HG03457 (cell line): ENCODE data around the gene PITRM1.

ENCODE experiments used
- ATAC-seq: cut with Tn5 transposase; IDR thresholded peaks from one replicate; pipeline ENCODE4 v1.9.1; 2021; ENCODE audit warnings: moderate number of reproducible peaks; ENCODE audit not compliant: unreplicated experiment

Gene PITRM1

DNA sequence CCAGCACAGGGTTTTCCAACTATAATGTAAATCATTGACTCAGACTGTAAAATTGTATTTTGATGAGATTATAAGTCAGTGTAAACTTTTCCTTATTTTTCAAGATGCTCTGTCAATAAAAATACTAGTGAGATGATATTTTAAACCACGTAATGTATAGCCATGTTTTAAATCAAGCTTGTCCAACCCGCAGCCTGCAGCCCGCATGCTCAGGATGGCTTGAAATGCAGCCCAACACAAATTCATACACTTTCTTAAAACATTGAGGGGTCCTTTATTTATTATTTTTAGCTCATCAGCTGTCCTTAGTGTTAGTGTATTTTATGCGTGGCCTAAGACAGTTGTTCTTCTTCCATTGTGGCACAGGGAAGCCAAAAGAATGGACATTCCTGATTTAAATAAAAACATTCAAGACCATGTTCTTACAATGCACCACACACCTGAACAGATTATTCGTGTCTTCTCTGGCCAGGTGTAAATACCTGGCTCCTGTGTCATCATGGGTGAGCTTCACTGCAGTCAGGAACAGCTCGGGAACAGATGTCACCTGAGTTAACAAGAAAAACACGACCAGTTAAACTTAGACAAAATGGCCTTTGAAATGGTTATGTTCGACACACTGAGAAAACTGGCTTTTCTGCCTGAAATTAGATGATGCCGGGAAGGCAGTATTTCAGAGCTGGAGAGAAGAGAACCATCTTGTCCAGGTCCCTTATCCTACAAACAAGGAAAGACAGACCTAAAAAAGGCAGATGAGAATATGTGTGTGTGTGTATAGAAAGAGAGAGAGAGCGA lies 5.9 kb downstream of the PITRM1 start:
- ATAC-seq: no peak

DNA sequence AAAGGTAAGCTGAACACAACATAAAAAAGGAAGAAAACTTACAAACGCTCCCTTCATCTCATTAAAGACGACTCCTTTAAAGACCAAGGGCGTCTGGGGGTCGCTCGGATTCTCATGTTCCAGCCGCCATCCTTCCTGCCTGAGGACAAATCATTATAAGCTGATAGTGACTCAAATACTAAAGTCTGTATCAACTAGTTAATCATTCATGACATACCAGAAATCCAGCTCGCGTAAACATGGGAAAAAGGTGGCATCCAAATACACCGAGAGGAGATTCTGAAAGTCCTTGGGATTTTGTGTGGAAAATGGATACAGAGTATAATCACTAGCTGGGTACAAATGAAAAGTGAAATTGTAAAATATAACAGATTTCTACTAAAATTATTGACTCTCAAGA lies 7.4 kb downstream of the PITRM1 start:
- no peak for ATAC-seq

DNA sequence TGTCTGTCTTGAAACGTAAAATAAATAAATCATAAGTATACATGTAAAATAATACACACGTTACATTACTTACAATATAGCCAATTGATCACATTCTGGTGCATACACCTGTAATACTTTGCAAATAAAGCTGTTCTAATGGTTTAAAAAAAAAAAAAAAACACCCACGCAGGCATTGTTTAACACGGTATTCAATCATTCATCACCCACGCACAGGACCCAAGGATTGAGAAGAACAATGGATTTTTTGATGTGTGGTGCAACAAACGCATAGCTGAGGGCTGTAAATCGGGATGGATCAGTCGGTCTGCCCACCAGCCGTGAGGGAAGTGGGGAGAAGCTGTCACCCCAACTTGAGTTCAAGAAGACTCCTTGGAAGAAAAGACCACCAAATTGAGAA lies 8.7 kb downstream of the PITRM1 start:
- no peak for ATAC-seq

DNA sequence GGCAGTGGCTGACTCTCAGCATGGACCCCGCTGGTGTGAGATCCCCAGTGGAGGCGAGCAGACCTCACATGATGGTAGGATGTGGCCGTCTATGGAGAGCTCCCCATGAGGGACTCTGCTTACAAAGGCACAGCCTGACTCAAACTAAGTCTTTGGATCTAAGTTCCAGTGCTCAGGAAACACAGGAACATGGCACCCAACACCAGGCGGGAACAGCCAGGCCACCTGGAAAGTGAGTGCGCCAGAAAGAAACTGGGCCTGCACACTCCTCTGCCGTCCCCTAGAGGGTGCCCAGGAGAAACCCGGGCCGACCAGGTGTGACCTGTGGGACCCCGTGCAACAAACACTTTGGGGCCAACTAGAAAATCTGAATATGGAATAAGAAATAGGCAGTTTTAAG lies 10.0 kb downstream of the PITRM1 start:
- no peak for ATAC-seq

DNA sequence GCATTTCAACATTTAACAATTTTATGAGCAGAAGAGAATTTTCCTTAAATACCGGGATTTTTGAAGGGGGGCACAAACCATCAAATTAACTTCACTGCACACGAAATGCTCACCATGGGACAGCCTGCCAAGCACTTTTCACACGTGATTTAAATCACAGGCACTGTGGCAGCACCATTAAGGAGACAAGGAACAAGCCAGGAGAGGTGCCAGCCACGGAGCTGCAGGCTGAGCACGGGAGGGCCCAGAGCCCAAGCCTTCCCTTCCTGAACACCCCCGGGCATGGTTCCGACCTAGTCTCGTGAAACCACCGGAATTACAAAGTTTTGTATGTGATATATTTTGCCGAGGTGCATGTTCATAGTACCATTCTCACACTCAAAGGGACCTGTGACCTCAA lies 13.4 kb downstream of the PITRM1 start:
- no peak for ATAC-seq

DNA sequence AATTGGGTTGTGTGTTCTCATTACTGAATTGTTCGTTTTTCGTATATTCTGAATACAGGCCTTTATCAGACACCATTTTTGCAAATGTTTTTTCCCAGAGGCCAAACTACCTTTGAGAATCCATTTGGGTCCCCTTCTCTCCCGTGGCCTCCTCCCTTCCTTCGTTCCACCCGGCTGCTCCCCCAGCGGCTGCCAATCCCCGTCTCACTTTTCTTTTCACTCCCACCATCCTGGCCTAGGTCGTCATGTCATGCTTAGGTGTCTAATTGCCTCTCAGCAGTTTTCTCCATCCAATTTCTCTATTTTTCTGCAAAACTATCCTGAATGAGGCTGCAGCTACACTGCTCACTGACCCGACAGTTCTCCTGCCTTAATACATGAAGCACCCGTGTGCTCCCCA lies 17.9 kb downstream of the PITRM1 start:
- ATAC-seq: no peak

DNA sequence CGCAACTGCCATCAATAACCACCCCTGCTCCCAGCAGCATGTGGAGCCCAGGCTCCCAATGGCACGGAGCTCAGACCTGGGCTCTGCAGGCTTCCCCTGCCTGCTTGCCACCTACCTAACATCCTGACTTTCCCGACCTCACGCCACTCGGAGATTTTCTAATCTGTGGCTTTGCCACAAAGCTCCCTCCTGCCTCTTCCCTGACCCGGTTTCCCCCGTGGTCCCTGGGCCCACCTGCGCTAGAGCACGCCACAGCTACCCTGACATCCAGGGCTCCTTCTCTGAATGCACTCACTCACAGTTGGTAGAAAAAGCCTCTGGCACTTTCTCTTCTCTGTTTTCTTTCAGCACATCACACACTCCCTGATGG lies 20.0 kb downstream of the PITRM1 start:
- ATAC-seq: no peak

DNA sequence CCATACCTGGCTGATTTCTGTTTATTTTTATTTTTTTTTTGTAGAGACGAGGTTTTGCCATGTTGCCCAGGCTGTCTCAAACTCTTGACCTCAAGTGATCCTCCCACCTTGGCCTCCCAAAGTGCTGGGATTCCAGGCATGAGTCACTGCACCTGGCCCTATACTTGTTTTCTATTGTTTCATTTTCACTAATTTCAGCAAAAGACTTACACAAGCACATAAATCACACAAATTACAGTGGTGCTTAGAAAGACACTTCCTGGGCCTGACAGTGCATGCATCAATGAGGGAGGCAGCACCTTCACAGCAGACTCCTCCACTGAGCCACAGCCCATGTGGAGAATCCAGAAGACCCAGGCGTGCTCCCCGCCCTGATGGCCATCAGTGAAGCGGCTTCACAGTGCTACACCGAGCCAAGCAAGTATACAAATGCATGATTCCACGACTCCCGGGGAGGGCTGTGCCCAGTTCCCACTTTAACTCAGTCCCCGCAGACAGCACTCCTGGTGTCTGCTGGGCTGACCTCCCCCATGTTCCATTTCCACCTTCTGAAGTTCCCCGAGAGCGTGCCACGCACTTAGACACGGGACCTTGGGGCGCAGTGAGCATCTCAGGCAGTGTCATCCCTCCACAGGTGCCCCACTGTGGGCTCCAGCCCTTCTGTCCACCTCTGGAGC lies 20.6 kb downstream of the PITRM1 start:
- ATAC-seq: no peak

DNA sequence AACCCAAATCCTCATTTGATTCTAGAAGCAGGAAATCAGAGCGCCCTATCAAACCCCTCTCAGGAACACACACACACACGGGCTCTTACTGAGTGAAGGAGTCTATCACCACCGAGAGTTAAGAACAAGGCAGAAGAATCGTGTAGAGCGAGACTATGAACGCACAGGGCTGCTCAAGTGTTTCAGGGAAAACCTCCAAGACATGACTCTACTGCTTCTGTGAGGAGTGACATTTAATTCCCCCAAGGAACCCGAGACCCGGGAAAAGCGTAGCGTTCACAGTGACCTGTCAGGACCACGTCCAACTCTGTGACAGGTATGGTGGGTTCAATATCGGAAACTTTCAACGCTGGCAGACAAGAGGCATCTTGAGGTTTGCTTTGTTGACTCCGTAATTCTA lies 21.6 kb downstream of the PITRM1 start:
- no peak for ATAC-seq

DNA sequence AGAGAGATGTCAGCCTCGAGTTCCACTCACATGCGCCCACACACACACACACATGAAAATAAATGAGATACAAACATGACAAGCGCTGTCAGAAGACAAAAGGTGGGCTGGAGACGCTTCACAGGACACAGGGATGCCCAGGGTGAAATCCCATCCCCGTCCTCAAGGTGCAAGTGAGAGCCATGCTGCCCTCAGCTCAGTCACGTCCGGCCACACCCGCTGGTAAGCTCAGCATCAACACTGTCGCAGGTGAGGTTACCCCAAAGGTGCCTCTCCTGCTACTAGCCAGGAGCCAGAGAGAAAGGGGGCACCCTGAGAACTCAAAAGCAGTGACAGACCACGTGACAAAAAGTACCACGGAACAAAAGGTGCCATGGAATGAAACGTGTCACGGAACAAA lies 22.2 kb downstream of the PITRM1 start:
- ATAC-seq: no peak

DNA sequence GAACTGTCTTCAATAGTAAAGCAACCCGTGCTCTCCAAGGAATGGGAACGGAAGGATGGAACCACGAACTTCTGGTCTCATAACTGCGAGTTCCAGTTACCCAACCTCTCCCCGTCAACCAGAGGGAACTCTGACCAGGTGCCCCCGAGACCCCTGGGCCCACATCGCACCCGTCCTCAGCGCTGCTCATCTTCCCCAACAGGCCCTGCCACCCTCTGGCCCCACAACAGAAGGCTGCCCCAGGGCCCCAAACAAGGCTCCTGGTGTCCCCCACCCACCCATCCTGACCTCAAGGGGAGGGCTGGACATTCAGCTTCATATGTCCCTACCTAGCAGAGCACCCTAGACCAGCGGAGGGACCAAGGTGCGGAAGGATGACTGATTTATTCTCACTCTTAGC lies 22.7 kb downstream of the PITRM1 start:
- ATAC-seq: no peak

DNA sequence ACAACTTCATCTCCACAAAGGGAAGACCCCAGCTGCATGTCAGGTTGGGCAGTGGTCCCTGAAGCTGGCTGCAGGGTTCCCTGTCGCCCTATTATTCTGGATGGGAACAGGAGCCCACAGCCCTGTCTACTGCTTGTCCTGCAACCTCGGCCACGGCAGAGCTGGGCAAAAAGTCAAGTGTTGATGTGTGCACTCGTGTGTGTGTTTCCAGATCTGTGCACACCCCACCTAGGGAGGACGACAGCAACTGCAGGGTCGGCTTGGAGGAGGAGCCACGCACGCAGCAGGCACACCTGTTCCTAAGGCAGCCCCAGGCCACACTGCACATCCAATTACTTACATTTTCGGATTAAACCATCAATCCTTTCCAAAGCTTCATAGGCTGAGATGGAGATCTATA lies 23.6 kb downstream of the PITRM1 start:
- no peak for ATAC-seq

DNA sequence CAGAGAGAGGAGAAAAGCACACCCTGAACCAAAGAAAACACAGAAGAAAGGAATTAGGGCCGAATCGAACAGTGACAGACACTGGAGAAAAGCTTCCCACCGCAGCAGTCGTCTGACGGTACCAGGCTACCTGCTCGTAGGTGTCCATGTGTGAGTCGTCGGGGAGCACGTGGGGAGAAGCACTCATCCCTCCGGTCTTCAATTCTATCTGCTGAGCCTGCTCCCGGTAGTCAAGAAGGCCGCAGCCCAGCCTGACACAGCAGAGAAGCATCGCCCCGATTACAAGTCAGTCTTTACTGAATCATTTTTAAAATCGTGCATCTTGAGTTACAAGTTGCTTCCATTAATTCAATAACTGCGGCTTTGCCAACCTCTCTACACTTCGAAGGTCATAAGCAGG lies 24.5 kb downstream of the PITRM1 start:
- no peak for ATAC-seq

DNA sequence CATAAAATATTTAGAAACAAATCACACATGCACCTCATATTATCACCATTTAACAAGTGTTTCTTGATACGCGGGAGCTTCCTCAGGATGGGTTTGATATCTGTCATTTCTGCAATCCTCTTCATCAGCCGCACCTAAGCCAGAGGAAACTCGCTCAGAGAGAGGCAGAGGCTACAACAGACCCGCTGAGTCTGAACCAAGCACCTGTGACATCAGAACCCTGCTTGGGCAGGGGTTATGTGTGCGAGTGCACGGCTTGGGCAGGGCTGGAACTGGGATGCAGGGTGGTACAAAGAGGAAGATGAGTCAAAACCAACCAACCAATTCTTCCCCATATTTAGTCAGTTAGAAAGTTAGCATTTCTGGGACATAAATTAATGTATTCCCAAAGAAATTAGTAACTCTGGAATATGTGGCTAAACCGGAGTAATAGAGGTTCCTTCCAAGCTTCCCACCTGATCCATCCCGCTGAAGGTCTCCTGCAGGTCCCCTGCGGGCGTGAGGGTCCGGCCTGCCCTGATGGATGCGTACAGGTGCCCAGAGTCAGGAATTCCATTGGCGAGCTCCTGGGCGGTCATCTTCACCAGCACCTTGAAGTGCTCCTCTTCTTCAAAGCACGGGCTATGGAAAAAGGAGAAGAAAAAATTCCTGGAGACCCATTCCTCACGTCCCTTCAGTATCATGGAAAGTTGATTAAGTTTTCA lies 25.3 kb downstream of the PITRM1 start:
- ATAC-seq: no peak

DNA sequence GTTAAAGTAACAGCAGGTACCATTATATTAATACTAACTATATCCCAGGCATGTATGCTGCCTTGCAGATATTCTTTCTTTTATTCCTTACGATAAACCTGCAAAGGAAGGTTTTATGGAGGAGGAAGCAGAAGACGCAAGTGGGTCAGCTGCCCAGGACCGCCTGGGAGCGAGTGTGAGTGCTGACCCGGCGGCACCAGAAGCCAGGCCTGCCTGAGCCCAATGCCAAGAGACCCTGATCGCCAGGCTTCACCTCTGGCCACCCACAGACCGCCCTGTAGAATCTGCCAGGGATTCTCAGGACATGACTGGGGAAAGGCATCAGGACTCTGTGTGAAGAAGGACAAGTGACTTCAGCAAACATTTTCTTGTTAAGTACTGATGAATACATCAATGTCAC lies 26.3 kb downstream of the PITRM1 start:
- ATAC-seq: no peak

DNA sequence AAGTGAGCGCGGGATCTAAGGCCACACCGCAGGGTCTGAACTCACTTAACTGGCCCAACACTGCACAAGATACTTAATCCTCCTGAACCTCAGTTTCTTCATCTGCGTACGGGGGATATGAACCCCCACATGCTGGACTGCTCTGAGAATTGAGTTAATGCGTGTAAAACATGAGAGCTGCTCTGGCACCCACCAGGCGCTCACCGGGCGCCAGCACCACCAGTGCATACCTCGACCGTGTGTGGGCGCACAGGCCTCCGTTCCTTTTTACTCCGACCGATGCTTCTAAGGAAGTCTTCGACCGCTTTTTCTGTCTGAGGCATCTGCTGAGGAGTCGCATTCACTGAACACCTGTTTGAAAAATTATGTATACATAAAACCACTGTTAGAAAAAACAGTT lies 27.2 kb downstream of the PITRM1 start:
- ATAC-seq: no peak

DNA sequence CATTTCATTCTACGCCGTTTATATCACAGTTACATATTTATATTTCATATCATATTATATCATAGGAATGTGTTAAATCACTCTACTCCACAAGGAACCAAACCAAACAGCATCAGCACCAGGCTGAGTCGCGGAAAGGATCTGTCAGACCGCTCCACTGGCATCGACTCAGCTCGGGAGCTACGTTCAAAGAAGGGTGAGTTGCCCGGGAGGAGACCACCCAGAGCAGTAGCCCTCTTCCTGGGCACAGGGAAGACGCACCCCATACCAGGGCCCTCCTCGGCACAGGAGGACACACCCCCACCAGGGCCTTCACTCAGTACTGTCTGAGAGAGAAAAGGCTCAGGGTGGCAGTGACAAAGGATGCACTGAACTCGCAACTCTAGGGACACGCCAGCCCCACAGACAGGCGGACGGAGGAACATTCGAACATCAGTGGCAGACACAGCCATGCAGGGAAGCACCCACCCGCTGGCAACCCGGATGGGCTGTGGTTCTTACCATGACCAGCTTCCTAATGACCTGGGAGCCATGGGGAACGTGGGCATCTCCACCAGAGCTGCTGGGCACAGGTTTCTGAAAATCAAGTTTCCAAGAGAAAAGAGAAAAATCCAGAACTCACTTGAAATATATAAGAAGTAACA lies 28.7 kb downstream of the PITRM1 start:
- ATAC-seq: no peak

DNA sequence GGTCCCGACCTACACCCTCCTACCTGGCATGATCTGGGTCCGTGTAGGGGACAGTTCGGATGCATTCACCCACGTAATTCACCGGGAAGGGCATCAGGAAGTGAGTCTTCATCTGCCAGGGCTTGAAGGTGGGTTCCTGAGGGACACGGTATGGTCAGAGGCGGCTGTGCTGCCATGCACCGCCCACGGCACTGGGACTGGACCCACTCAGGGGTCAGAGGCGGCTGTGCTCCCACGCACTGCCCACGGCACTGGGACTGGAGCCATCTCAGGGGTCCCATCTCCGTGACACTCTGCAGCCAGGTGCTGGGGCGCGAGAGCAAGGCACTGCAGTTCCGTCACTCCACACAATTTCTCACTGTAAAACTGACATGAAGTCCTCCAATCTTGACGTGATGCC lies 29.2 kb downstream of the PITRM1 start:
- ATAC-seq: no peak

DNA sequence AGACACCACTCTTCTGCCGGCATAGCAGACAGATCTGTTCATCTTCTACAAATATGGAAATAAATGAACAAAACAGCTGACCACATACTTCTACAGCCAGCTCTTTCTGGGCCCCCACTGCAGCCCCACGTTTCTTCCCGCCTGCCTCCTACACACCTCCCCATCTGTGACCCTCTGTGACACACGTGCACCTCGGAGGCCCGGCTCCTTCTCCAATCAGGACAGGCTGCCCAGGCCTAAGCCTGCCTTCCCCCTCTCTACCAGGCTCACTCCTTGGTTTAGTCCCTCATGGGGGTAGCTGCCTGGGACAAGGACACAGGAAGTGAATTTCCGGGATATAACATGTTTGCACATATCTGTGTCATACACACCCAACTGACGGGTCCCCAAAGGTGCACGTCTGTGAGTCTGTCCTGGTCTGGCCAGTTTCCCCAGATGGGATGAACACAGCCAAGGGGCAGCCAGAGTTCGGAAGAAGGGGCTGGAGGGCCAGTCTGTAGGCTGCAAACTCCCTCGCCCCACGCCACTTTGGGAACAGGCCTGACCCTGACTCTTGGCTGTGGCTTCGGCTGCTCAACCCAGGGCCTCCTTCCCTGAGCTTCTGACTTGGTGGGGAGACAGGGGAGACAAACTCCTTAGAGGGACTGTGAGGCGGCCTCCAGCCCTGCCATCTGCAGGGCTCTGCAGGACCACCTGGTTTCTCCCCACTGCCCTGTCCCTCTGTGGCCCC lies 30.3 kb downstream of the PITRM1 start:
- no peak for ATAC-seq

DNA sequence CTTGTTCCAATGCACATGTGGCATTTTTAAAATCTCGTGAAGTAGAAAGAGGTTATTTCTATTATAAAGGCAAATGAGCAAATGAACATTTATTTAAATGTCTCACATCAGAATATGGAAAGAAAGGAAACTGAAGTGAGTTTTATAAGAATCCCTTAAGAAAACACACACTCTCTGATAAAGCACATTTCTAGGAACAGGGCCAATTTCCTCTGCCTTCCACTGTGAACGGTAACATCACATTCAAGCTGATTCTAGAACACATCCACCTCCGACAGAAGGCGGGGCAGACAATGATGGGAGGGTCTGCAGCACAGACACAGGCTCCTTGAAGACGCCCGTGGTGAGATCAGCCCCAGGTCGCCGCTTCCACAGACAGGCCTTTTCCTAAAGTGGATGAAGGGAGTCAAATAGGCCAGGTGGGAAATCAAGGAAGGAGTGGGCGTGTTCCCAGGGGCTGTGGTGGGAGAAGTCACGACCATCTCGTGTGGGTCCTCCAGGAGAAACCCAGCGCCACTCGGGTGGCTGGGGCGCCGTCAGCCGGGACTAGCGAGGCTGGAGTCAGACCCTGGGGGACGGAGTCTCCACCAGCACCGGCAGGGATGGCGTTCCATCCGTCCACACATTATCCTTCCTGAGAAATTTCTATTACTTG lies 31.1 kb downstream of the PITRM1 start:
- ATAC-seq: no peak

DNA sequence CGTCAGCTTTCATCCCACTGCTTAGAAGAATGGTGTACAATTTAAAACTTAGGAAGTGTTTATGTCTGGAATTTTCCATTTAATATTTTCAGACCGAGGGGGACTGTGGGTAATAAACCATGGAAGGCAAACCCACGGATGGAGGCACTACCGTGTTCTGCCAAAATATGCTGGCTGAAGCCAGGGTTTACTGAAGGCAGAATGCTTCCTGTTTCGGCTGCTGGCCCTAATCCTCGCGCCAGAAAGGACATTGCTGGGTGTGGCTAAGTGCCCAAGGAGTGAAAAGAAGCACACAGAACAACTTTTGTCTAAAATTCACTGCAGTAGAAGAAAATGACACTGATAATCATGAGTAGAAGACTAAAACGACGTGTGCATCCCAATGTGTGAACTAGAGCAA lies 32.3 kb downstream of the PITRM1 start:
- no peak for ATAC-seq
